Lower lobe of right lung (tissue), 2 donors: ENCODE data around the gene SRC. TPM values are rescaled to one million over a fixed set of nuclear protein-coding genes. Genes with fewer than 3 reads are reported as not detected.

ENCODE experiments used
- ATAC-seq, 2 donors: fragments of 200-7000 bp; cut with Tn5 transposase; one replicate each; pipeline ENCODE4 v1.9.1; 2020 to 2022; ENCODE audit warnings: mild to moderate bottlenecking in 2 of 2, moderate library complexity in 2 of 2
- DNase-seq: peaks from one replicate; pipeline ENCODE4 v3.0.0-alpha.2; 2020
- H3K27ac ChIP-seq: fragments of 200-600 bp; one replicate; pipeline ENCODE4 v1.8.0; 2022
- H3K27me3 ChIP-seq: fragments of 200-600 bp; one replicate; pipeline ENCODE4 v1.8.0; 2022; ENCODE audit warnings: low read depth
- H3K36me3 ChIP-seq: fragments of 200-600 bp; one replicate; pipeline ENCODE4 v1.8.0; 2022; ENCODE audit warnings: mild to moderate bottlenecking
- H3K4me1 ChIP-seq: fragments of 200-600 bp; one replicate; pipeline ENCODE4 v1.8.0; 2022
- H3K4me3 ChIP-seq: fragments of 200-600 bp; one replicate; pipeline ENCODE4 v1.8.0; 2022; ENCODE audit warnings: mild to moderate bottlenecking
- H3K9me3 ChIP-seq: fragments of 200-600 bp; one replicate; pipeline ENCODE4 v1.8.0; 2022
- CTCF ChIP-seq: fragments of 200-600 bp; IDR thresholded peaks from one replicate; pipeline ENCODE4 v1.8.0; 2022; ENCODE audit warnings: antibody characterized with exemption, mild to moderate bottlenecking
- intact Hi-C: fragments of 100-400 bp; cut with DNase I; formaldehyde crosslinking; loops from one replicate; pipeline ENCODE4 v1.11.0; 2022
- total RNA-seq: library from RNA; stranded (reverse); fragmentation: NEBNext Ultra II Directional; extraction: Animal tissue kit (Norgen Biotek cat#: 25700); gene quantifications from one replicate; pipeline ENCODE4 v1.2.1, GENCODE V29; 2021
- donor health status: DM: no; HTN: yes; CAD: no; lungs with severe emphysema.

SRC gene
- total RNA-seq, 1 donor from 2014 or later, result 72.7 TPM

GRCh38 chr20:37421988-37422387, 76.0 kb downstream of the SRC start:
- intact Hi-C loops, result no loop called here
- Histone ChIP-seq H3K4me3 (no peak overlapping the region), H3K27me3 (peaks cover 31% of the 10 kb centered on the region), H3K27ac (no peak overlapping the region), H3K9me3 (no peaks in the 10 kb centered on the region), H3K4me1 (no peaks in the 10 kb centered on the region), H3K36me3 (no peaks in the 10 kb centered on the region)
- no peak for ATAC-seq
- TF ChIP-seq CTCF, result no peak
- no peak for DNase-seq

GRCh38 chr20:37422791-37423286, 76.9 kb downstream of the SRC start:
- no peaks in the 10 kb centered on the region for H3K36me3 ChIP-seq
- H3K27ac ChIP-seq, result no peak overlapping the region
- no peak for ATAC-seq
- no peaks in the 10 kb centered on the region for H3K4me1 ChIP-seq
- H3K27me3 ChIP-seq, result peaks cover 33% of the 10 kb centered on the region
- intact Hi-C loops, result no loop called here
- H3K9me3 ChIP-seq, result no peaks in the 10 kb centered on the region
- no peak overlapping the region for H3K4me3 ChIP-seq
- no peak for DNase-seq
- TF ChIP-seq CTCF, result no peak

- no peaks in the 10 kb centered on the region for H3K4me1 ChIP-seq
- H3K36me3 ChIP-seq, result no peaks in the 10 kb centered on the region
- no peak for DNase-seq
- intact Hi-C loops, result no loop called here
- TF ChIP-seq CTCF, result no peak
- H3K9me3 ChIP-seq, result no peaks in the 10 kb centered on the region
- no peak overlapping the region for H3K4me3 ChIP-seq
- no peak for ATAC-seq
- peaks cover 33% of the 10 kb centered on the region for H3K27me3 ChIP-seq
- no peak overlapping the region for H3K27ac ChIP-seq
These were observed 77.6 kb downstream of the SRC start for GRCh38 chr20:37423545-37423944.

- no peak for TF ChIP-seq CTCF
- no peak overlapping the region for H3K27ac ChIP-seq
- H3K9me3 ChIP-seq, result no peaks in the 10 kb centered on the region
- no peaks in the 10 kb centered on the region for H3K4me1 ChIP-seq
- no peak for DNase-seq
- intact Hi-C loops, result no loop called here
- H3K27me3 ChIP-seq, result peaks cover 33% of the 10 kb centered on the region
- H3K36me3 ChIP-seq, result no peaks in the 10 kb centered on the region
- no peak overlapping the region for H3K4me3 ChIP-seq
- no peak for ATAC-seq
These were observed 78.3 kb downstream of the SRC start for GRCh38 chr20:37424062-37424851.

GRCh38 chr20:37425103-37425625, 79.2 kb downstream of the SRC start:
- no peak overlapping the region for H3K27ac ChIP-seq
- no peak overlapping the region for H3K4me3 ChIP-seq
- no peaks in the 10 kb centered on the region for H3K4me1 ChIP-seq
- DNase-seq (no peak), ATAC-seq (no peak)
- H3K36me3 ChIP-seq, result no peaks in the 10 kb centered on the region
- peaks cover 26% of the 10 kb centered on the region for H3K27me3 ChIP-seq
- intact Hi-C loops, result no loop called here
- H3K9me3 ChIP-seq, result no peaks in the 10 kb centered on the region
- TF ChIP-seq CTCF, result no peak
